ENCODE data around the gene ADGRE3.
A peak's percentile ranks its signal among the peaks of the same experiment; 100 is the strongest.

ADGRE3 gene

GRCh38 chr19:14674764-14675163, at the start of gene ADGRE3:
Gene ADGRE3 (minus strand): TSS chr19:14674844. CDS start chr19:14674770, 74 bp downstream.
- DNase-seq (ENCODE audit: low spot score) = no peak

GRCh38 chr19:14722127-14722526, 47.5 kb upstream of the ADGRE3 start:
- DNase-seq (ENCODE audit: low spot score) = no peak

- no peak for DNase-seq (ENCODE audit: low spot score)
These were observed 44.5 kb upstream of the ADGRE3 start for GRCh38 chr19:14719162-14719561.

GRCh38 chr19:14718522-14719116, 44.0 kb upstream of the ADGRE3 start:
- no peak for DNase-seq (ENCODE audit: low spot score)

GRCh38 chr19:14715841-14716240, 41.2 kb upstream of the ADGRE3 start:
- DNase-seq (ENCODE audit: low spot score) = no peak

DNA sequence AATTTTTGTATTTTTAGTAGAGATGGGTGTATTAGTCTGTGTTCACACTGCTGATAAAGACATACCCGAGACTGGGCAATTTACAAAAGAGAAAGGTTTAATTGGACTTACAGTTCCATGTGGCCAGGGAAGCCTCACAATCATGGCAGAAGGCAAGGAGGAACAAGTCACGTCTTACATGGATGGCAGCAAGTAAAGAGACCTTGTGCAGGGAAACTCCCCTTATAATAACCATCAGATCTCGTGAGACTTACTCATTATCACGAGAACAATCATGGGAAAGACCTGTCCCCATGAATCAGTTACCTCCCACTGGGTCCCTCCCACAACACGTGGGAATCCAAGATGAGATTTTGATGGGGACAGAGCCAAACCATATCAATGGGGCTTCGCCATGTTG, 29.8 kb upstream of the ADGRE3 start:
- no peak for DNase-seq (ENCODE audit: low spot score)

DNA sequence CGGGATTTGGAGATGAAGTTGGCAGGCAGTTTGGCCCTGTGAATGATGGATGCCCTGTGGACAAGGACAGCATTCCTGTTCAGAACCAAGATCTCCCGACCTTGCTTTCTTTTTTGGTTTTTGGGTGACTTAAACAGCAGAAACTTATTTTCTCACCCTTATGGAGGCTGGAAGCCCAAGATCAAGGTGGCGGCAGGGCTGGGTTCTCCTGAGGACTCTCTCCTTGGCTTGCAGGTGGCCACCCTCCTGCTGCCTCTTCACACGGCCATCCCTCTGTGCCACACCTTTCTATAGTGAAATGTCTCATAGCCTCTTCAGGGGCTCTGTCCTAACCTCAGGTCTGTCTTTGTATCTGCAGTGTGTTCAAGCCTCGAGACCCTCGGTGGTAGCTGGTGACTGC, 29.2 kb upstream of the ADGRE3 start:
- no peak for DNase-seq (ENCODE audit: low spot score)

- no peak for DNase-seq (ENCODE audit: low spot score)
These were observed 26.2 kb upstream of the ADGRE3 start for GRCh38 chr19:14700711-14701375.

DNA sequence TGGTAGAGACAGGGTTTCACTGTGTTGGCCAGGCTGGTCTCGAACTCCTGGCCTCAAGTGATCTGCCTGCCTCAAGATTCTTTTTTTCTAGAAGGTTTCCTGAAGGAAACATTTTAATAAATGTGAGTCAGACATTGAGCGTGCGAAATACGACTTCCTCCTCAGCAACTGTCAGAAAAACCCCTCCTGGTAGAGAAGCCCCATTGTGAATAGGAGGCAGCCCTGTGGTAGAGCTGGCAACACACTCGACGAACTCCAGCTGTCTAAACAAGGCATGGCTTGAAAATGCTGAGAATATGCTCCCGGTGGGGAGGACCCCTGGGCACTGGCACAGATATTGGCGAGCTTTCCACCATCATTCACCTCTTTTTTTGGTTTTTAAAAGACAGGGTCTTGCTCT, 25.0 kb upstream of the ADGRE3 start:
- no peak for DNase-seq (ENCODE audit: low spot score)

- no peak for DNase-seq (ENCODE audit: low spot score)
These were observed 20.8 kb upstream of the ADGRE3 start for GRCh38 chr19:14695471-14695870.

GRCh38 chr19:14694641-14695266, 20.1 kb upstream of the ADGRE3 start:
- no peak for DNase-seq (ENCODE audit: low spot score)

GRCh38 chr19:14689598-14690503, 15.2 kb upstream of the ADGRE3 start, which contains the start of gene ZNF333:
Gene ZNF333 (plus strand): TSS chr19:14690048. CDS start chr19:14693492, 3,444 bp downstream.
- peak; percentile 97 for DNase-seq (ENCODE audit: low spot score)

- DNase-seq (ENCODE audit: low spot score) = peak; percentile 16
These were observed 11.8 kb upstream of the ADGRE3 start for GRCh38 chr19:14686411-14686810.

GRCh38 chr19:14683439-14683838, 8.8 kb upstream of the ADGRE3 start:
- no peak for DNase-seq (ENCODE audit: low spot score)

DNA sequence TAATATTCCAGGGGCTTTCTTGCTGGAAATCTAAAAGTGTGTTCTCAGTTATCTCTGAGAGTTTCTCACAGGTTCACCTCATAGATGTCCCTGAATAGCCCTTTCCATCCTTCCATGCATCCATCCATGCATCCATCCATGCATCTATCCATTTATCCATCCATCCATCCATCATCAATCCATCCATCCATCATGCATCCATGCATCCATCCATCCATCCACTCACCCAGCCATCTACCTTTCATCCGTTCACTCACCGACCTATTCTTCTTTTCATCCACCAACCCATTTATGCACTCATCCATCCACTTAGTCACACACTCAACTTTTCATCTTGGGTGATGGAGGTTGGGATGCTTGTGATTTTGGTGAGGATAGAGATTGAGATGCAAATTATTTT, 7.4 kb upstream of the ADGRE3 start:
- no peak for DNase-seq (ENCODE audit: low spot score)

DNA sequence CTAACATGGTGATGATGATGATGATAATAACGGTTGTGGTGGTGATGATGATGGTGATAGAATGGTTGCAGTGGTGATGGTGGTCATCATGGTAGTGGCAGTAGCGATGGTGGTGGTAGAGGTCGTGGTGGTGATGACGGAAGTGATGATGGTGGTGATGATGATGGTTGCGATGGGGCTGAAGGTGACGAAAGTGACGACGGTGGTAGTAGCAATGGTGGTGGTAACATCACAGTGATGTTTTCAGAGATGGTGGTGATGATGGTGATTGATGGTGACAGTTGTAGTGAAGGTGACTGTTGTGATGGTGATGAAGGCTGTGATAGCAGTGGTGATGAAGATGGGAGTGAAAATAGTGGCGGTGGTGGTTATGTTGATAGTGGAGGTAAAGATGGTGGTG, 3.6 kb upstream of the ADGRE3 start:
- DNase-seq (ENCODE audit: low spot score) = no peak

- DNase-seq (ENCODE audit: low spot score) = no peak
These were observed 2.8 kb upstream of the ADGRE3 start for GRCh38 chr19:14677464-14677863.

- no peak for DNase-seq (ENCODE audit: low spot score)
These were observed 2.1 kb upstream of the ADGRE3 start for GRCh38 chr19:14676762-14677161.

GRCh38 chr19:14673088-14673487, 1.6 kb downstream of the ADGRE3 start:
- DNase-seq (ENCODE audit: low spot score) = no peak

GRCh38 chr19:14672188-14672872, 2.3 kb downstream of the ADGRE3 start:
- no peak for DNase-seq (ENCODE audit: low spot score)

- DNase-seq (ENCODE audit: low spot score) = no peak
These were observed 4.2 kb downstream of the ADGRE3 start for GRCh38 chr19:14670408-14670807.

DNA sequence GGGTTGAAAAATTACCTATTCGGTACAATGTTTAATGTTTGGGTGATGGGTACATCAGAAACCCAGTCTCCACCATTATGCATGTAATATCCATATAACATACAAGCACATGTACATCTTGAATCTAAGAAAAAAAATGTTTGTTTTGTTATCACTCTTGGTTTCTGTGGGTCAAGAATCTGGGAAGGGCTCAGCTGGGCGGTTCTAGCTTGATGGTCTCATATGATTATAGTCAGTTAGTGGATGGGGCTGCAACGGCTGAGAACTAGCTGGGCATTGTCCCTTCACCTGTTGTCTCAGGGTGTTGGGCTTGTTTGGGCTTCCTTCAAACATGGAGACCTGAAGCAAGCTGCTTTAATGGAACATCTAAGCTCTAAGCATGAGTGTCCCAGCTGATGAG, 4.7 kb downstream of the ADGRE3 start:
- no peak for DNase-seq (ENCODE audit: low spot score)
